HepG2 (cell line): ENCODE results near the gene DCAF4. TPM values are rescaled to one million over a fixed set of nuclear protein-coding genes. Genes with fewer than 3 reads are reported as not detected.

Experiments
- ATAC-seq: fragments of 200-7000 bp; cut with Tn5 transposase; 3 replicates; pipeline ENCODE4 v1.9.1; 2020; ENCODE audit warnings: mild to moderate bottlenecking, moderate library complexity
- BruUV-seq: library from RNA; stranded (reverse); fragments of 400-500 nt; replicated peaks from 2 replicates; lab custom pipeline; 2021; lab: Mats Ljungman, UMichigan
- CTCF ChIA-PET: fragments of 300-600 bp; formaldehyde crosslinking; extraction: SDS; loops from one replicate; lab custom pipeline; 2021; ENCODE audit warnings: low total read pairs, inconsistent platforms, low intra/inter-chr PET ratio; lab: Yijun Ruan, JAX
- POLR2A ChIA-PET: fragments of 350-600 bp; sonication (Branson Sonifier 250); formaldehyde crosslinking; loops from one replicate; lab custom pipeline; 2020; ENCODE audit warnings: antibody characterized with exemption, inconsistent platforms; lab: Yijun Ruan, JAX
- DNase-seq: peaks from one replicate; pipeline ENCODE4 v3.0.0-alpha.2; 2015; ENCODE audit warnings: low spot score
- FAIRE-seq: peaks from 3 replicates; lab custom pipeline; 2011; peaks lifted over from hg19 to GRCh38; lab: Jason Lieb, UNC
- H2AFZ ChIP-seq: one replicate; pipeline ENCODE4 v1.6.1; 2011; ENCODE audit warnings: low read length, inconsistent platforms
- H3K27ac ChIP-seq: fragments of 300-600 bp; 3 replicates; pipeline ENCODE4 v1.8.0; 2011; ENCODE audit warnings: mixed run types, mild to moderate bottlenecking, mixed read lengths, low read length, inconsistent platforms; ENCODE audit not compliant: insufficient read depth; ENCODE audit errors: extremely low read length
- H3K27me3 ChIP-seq, 2 experiments: fragments of 200-600 bp in 1 of 2; 2 replicates in 1 of 2; 3 replicates in 1 of 2; pipeline versions ENCODE4 v1.6.0 to v1.8.0; 2011; ENCODE audit warnings: low read length in 2 of 2, mild to moderate bottlenecking in 2 of 2, moderate library complexity in 2 of 2, inconsistent platforms in 1 of 2; ENCODE audit not compliant: insufficient read depth in 2 of 2, control insufficient read depth in 1 of 2
- H3K36me3 ChIP-seq, 2 experiments: fragments of 200-600 bp in 1 of 2; replicated peaks in 1 of 2; 2 replicates in 1 of 2; 3 replicates in 1 of 2; pipeline versions ENCODE4 v1.5.1 to v1.8.0; 2011; ENCODE audit warnings: low read length in 2 of 2, inconsistent platforms in 1 of 2; ENCODE audit not compliant: insufficient read depth in 2 of 2, control insufficient read depth in 1 of 2
- H3K4me1 ChIP-seq: 2 replicates; pipeline ENCODE4 v1.5.1; 2012; ENCODE audit warnings: low read length, inconsistent platforms; ENCODE audit not compliant: insufficient read depth
- H3K4me2 ChIP-seq: 2 replicates; pipeline ENCODE4 v1.6.0; 2011; ENCODE audit warnings: low read depth, low read length, inconsistent platforms
- H3K4me3 ChIP-seq, 3 experiments: fragments of 200-600 bp in 1 of 3; sonication (generic), shearing (Covaris generic) in 1 of 3; replicated peaks in 1 of 3; 2 replicates each; pipeline ENCODE4 v1.5.1; 2011 to 2016; ENCODE audit warnings: low read length in 3 of 3, inconsistent platforms in 2 of 3, low read depth in 2 of 3, mild to moderate bottlenecking in 2 of 3, control low read depth in 1 of 3, mixed read lengths in 1 of 3; ENCODE audit not compliant: insufficient read depth in 1 of 3
- H3K79me2 ChIP-seq: one replicate; pipeline ENCODE4 v1.6.1; 2011; ENCODE audit warnings: low read length, inconsistent platforms; ENCODE audit not compliant: insufficient read depth
- H3K9ac ChIP-seq: 2 replicates; pipeline ENCODE4 v1.6.0; 2011; ENCODE audit warnings: mild to moderate bottlenecking, low read depth, low read length, inconsistent platforms; ENCODE audit not compliant: insufficient read depth
- H3K9me3 ChIP-seq: 2 replicates; pipeline ENCODE4 v1.5.1; 2012; ENCODE audit warnings: mild to moderate bottlenecking, low read length
- H4K20me1 ChIP-seq: 2 replicates; pipeline ENCODE4 v1.6.0; 2011; ENCODE audit warnings: inconsistent platforms, mild to moderate bottlenecking, low read length, moderate library complexity; ENCODE audit not compliant: insufficient read depth
- CBX2 ChIP-seq, 2 experiments: fragments of 200-600 bp in 1 of 2; sonication (generic); formaldehyde crosslinking in 1 of 2; IDR thresholded peaks; 2 replicates each; pipeline versions ENCODE4 v1.7.0 to v1.8.1; 2018 to 2022; ENCODE audit warnings: low read depth in 2 of 2, low read length in 1 of 2, mild to moderate bottlenecking in 1 of 2, missing genetic modification reagents in 1 of 2
- MAFF ChIP-seq: IDR thresholded peaks from 2 replicates; pipeline ENCODE4 v1.6.1; 2011; ENCODE audit warnings: low read depth, low read length, improper control_type of control experiment
- MAFK ChIP-seq, 2 experiments: IDR thresholded peaks in 1 of 2; conservative IDR thresholded peaks in 1 of 2; 2 replicates each; pipeline ENCODE4 v1.6.1; 2011; ENCODE audit warnings: improper control_type of control experiment in 2 of 2, low read length in 2 of 2
- WGBS: methylation state at CpG from one replicate; pipeline ENCODE4 v1.1.6; 2017; ENCODE audit warnings: low lambda C conversion rate; 5-methylcytosine and 5-hydroxymethylcytosine counted together
- in situ Hi-C: cut with HindIII; loops from 2 replicates; pipeline ENCODE4 v1.10.0; 2017; ENCODE audit warnings: low pct_unique_long_range_greater_than_20kb; ENCODE audit not compliant: extremely low pct_ligation_motif_present
- intact Hi-C: fragments of 100-400 bp; cut with micrococcal nuclease; formaldehyde crosslinking; loops from one replicate; pipeline ENCODE4 v1.10.0; 2022; ENCODE audit not compliant: unreplicated experiment
- polyA plus RNA-seq, 8 experiments: library from polyadenylated mRNA; depleted of rRNA in 3 of 8; stranded (reverse) in 7 of 8; unstranded in 1 of 8; fragments of >200 nt; fragmentation: Illumina TruSeq in 4 of 8; extraction: Trizol in 4 of 8; gene quantifications; 2 replicates each; pipeline versions ENCODE4 v1.2.1 to v1.2.3, GENCODE V29; 2011 to 2016; ENCODE audit warnings: low read depth in 4 of 8, missing spikeins in 1 of 8, mixed read lengths in 1 of 8; ENCODE audit not compliant: insufficient read depth in 1 of 8
- total RNA-seq, 5 experiments: library from RNA; depleted of rRNA; stranded (reverse); fragments of >200 nt; fragmentation: Illumina TruSeq; extraction: Trizol; gene quantifications; 2 replicates each; pipeline ENCODE4 v1.2.3, GENCODE V29; 2016; ENCODE audit warnings: low read depth in 1 of 5
- TF ChIP-seq, protein P1 (sequence below), 2 experiments: fragments of 450-650 bp in 1 of 2; sonication (generic) in 1 of 2; formaldehyde crosslinking; IDR thresholded peaks; 2 replicates each; pipeline versions ENCODE4 v1.5.0 to v1.8.0; 2020 to 2022; ENCODE audit warnings: mild to moderate bottlenecking in 1 of 2, missing genetic modification reagents in 1 of 2

DCAF4 gene
- total and polyA plus RNA-seq, 2 of the 13 experiments (the other 11 are each of a cell fraction or from before 2014, with no cell fraction given) = 18.8 to 21.1 TPM

DNA sequence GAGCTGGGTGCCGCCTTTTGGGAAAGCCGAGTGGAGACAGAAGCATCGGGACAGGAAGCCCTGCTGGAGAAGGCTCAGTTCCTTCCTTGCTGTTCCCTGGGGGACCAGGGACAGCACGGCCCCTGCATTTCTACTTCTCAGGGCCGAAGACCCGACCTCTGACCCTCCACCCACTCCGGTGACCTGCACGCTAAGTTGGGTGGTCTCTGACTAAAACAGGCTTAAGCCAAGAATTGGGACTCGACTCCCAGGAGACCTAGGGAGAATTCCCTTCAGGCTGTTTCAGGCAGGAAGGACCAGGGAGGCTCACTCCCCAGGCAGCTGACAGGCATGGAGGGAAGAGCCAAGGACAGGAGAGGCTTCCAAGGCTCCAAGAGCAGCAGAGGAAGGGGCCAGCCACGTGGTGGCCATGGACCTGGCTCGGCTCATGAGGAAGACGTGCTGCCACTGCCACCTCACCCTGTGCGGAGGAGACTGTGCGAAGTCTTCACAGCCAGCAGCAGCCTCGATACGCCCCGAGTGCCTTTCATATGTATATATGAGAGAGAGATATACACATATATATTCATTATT lies 43.9 kb downstream of the DCAF4 start (continued):
- TF ChIP-seq CBX2 (IDR thresholded peaks at IDR 0.05; ENCODE audit: low read depth, low read length) = no peak
- no peak for TF ChIP-seq CBX2 (CRISPR knock-in tag; IDR thresholded peaks at IDR 0.05; ENCODE audit: low read depth)
- TF ChIP-seq, all 625 proteins: peak for 0

DNA sequence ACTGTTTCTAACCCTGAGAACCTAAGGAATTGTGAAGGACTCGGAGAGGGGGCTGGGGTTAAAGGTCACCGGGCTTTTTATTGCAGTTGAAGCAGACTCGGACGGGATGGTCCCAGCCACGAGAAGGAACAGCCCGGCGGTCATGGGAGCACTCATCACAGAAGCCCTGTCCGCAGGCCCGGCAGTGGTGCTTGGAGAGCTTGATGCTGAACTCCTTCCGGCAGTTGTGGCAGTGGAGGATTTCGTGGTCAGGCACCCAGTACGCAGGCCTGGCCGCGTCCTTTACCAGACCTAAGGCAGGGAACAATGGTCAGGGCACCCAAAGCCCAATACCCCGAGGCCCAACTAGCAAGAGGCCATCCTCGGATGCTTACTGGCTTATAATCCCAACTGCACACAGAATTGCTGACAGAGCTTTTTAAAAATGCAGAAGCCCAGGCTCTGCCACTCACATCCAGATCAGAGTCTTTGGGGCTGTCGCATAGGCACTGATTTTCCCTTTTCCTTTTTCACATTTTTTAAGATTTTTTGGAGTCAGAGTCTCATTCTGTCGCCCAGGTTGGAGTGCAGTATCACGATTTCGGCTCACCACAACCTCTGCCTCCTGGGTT lies 44.7 kb downstream of the DCAF4 start:
- Histone ChIP-seq H4K20me1 (no peaks in the 10 kb centered on the region), H3K9me3 (no peaks in the 10 kb centered on the region), H3K4me3 (no peak overlapping the region), H2AFZ (no peak overlapping the region), H3K27ac (no peak overlapping the region), H3K79me2 (no peaks in the 10 kb centered on the region), H3K4me2 (no peak overlapping the region), H3K27me3 (no peaks in the 10 kb centered on the region), H3K4me1 (no peaks in the 10 kb centered on the region), H3K9ac (no peak overlapping the region), H3K36me3 (peaks cover 4 to 23% of the 10 kb centered on the region in 2 experiments; a peak in 3 of 5 replicates)
- DNase-seq (no peak), ATAC-seq (no peak), FAIRE-seq (no peak)
- WGBS = 96% methylated on average over 17 of the region's 20 CpGs
- ChIA-PET CTCF (no interaction called here), POLR2A (no interaction called here)
- TF ChIP-seq MAFK (conservative IDR thresholded peaks at IDR 0.05 in 1 of 2, IDR thresholded peaks at IDR 0.05 in 1 of 2; ENCODE audit: low read length in 2 of 2) = peak; percentile 83 to 89
- TF ChIP-seq MAFF = peak; percentile 79
- TF ChIP-seq, protein P1, sequence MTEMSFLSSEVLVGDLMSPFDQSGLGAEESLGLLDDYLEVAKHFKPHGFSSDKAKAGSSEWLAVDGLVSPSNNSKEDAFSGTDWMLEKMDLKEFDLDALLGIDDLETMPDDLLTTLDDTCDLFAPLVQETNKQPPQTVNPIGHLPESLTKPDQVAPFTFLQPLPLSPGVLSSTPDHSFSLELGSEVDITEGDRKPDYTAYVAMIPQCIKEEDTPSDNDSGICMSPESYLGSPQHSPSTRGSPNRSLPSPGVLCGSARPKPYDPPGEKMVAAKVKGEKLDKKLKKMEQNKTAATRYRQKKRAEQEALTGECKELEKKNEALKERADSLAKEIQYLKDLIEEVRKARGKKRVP (CRISPR knock-in tag; IDR thresholded peaks at IDR 0.05) = no peak
- no TSS peak for BruUV-seq
- in situ Hi-C loops = no loop called here
- intact Hi-C loops = no loop called here
